ENCODE data around the gene AFAP1L2. TPM values are rescaled to one million over a fixed set of nuclear protein-coding genes. Genes with fewer than 3 reads are reported as not detected.

AFAP1L2 gene, protein sequence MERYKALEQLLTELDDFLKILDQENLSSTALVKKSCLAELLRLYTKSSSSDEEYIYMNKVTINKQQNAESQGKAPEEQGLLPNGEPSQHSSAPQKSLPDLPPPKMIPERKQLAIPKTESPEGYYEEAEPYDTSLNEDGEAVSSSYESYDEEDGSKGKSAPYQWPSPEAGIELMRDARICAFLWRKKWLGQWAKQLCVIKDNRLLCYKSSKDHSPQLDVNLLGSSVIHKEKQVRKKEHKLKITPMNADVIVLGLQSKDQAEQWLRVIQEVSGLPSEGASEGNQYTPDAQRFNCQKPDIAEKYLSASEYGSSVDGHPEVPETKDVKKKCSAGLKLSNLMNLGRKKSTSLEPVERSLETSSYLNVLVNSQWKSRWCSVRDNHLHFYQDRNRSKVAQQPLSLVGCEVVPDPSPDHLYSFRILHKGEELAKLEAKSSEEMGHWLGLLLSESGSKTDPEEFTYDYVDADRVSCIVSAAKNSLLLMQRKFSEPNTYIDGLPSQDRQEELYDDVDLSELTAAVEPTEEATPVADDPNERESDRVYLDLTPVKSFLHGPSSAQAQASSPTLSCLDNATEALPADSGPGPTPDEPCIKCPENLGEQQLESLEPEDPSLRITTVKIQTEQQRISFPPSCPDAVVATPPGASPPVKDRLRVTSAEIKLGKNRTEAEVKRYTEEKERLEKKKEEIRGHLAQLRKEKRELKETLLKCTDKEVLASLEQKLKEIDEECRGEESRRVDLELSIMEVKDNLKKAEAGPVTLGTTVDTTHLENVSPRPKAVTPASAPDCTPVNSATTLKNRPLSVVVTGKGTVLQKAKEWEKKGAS
- total RNA-seq (ENCODE audit: insufficient read depth, low replicate concordance): 23.1 TPM

DNA sequence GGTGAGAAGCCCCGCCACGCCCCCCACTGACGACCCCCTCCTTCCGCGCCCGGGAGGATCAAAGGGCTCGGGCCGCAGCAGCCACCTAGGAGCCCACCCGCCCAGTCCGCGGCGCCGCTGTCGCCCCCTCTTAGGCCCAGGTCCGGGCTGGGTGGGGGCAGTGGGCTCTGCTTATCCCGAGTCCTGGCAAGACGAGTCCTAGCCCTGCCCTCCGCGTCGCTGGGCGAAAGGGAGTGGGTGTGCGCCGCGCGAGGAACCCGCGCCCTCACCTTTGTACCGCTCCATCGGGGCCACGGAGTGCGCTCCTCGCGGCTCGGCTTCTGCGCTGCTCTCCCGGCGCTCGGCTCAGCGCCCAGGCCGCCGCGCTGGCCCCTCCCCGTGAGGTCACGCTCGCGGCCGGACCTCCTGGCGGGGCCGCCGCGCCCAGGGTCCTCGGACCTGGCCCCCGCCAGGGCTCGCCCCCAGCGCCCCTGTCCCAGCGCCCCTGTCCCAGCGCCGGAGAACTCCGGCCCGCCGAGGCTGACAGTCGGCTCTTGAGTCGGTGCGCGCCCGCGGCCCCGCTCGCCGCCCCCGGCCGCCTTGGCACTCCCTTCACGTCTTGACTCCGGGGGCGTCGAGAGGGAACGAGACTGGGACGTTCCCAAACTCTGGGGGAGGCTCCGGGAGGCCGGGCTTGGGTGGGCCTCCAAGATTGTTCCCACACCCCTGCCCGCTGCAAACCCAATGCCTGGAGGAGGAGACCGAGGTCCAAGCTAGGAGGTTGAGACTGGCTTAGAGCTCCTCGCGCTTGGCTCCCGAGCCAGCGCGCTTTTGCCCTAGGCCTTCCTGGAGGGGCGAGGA lies at the start of gene AFAP1L2:
Gene AFAP1L2 (minus strand): TSS at position 332 of the 840 bp plus-strand sequence. CDS start 47 bp downstream, at position 285.
- peak; percentile 38 for DNase-seq (ENCODE audit: low spot score)

DNA sequence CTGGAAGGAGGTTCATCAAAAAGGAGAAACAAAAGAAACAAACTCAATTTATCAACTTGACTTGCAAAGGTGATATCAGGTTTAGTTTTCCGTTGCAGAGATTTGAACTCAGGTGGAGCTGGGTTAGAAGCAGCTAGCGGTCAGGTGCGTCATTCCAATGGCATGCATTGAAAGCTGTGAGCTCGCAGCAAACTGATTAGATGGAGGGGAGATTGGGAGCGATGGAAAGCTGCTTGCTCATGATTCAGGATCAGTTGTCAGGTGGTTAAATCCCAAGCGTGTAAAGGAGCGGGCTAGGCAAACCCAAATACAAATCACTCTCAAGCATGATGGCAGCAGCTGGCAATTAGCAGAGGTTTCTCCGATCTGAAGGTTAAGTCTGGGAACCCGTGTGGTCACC lies 49.3 kb upstream of the AFAP1L2 start:
- no peak for DNase-seq (ENCODE audit: low spot score)

GRCh38 chr10:114448897-114449296 lies 44.6 kb upstream of the AFAP1L2 start:
- no peak for DNase-seq (ENCODE audit: low spot score)

GRCh38 chr10:114445332-114445731 lies 41.0 kb upstream of the AFAP1L2 start:
- DNase-seq (ENCODE audit: low spot score): no peak

GRCh38 chr10:114444819-114445218 lies 40.5 kb upstream of the AFAP1L2 start:
- DNase-seq (ENCODE audit: low spot score): no peak

DNA sequence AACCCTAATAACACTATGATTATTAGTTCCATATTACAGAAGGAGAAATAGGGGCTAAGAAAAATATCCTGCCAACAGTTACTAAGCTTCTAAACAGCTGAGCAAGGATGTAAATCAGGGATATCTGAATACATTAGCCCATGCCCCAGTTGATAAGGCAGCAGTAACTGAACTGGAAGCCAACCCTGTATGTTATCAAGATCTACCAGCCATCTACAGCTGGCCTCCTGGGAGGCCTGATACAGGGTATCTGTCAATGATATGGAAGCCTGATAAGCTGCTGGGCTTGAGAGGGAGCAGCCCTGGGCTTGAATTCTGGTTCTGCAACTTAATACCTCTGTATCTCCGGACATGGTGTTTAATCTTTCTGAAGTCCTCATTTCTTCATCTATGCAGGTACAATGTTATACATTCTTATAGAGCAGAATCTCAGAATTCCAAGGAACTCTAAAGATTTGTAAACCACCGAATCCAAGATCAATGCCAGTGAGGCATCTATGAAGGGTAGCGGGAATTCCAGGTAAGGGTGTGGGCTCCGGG lies 37.9 kb upstream of the AFAP1L2 start:
- DNase-seq (ENCODE audit: low spot score): no peak

DNA sequence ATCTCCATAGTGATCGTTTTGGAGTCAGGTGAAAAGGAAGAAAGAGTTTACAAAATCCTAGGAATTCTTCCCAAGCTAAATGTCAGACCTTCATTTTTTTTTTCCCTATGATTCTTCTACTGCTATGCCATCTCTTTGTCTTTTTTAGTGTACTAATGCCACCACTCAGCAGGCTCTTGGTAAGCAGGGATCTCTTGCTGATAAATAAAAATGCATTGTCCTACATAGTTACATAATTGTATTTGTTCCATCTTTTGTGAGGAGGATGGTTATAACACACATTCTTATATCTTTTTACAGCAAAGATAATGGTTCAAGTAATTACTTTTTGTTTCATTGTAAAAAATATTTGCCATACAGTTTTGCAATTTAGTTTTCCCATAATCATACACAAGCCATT lies 36.8 kb upstream of the AFAP1L2 start:
- no peak for DNase-seq (ENCODE audit: low spot score)

GRCh38 chr10:114437473-114438292 lies 33.4 kb upstream of the AFAP1L2 start:
- DNase-seq (ENCODE audit: low spot score): no peak

DNA sequence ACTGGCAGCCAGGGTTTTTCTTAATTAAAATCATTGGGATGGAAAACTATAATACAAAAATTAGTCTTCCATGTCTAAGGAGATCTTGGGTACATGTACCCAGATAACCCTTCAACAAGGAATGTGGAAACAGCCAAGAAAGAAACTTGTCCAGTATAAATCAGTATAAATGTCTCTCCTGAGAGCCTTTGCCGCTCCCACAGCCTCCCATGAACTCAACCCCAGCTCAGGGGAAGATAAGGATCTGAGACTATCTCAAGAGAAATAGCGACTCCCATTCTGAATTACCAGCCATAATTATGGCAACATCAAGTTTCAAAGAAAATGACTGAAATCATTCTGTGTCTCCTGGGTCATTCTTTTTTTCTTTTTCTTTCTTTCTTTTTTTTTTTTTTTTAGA lies 32.6 kb upstream of the AFAP1L2 start:
- no peak for DNase-seq (ENCODE audit: low spot score)

DNA sequence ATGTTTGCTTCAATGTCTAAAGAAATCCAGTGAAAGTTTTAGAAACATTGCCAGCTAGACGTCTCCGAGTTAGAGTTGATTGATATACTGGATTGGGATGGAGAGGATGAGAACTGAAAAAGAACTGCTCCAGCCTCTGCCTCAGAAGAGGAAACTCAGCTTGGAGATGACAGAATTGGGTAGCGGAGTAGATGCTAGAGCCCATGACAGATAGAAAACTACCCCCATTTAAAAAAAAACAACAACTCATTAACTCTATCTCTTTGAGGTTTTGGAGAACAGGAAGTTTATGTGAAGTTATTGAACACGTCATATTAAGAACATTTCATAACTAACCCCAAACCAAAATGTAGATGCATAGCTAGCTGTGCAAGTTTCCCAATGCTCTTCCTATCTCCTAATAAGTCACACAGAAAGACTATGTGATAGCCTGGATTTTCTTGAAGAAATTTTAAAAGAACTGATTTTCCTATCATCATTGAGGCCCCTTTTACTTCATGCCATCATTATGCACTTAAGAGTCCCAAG lies 28.3 kb upstream of the AFAP1L2 start:
- no peak for DNase-seq (ENCODE audit: low spot score)

DNA sequence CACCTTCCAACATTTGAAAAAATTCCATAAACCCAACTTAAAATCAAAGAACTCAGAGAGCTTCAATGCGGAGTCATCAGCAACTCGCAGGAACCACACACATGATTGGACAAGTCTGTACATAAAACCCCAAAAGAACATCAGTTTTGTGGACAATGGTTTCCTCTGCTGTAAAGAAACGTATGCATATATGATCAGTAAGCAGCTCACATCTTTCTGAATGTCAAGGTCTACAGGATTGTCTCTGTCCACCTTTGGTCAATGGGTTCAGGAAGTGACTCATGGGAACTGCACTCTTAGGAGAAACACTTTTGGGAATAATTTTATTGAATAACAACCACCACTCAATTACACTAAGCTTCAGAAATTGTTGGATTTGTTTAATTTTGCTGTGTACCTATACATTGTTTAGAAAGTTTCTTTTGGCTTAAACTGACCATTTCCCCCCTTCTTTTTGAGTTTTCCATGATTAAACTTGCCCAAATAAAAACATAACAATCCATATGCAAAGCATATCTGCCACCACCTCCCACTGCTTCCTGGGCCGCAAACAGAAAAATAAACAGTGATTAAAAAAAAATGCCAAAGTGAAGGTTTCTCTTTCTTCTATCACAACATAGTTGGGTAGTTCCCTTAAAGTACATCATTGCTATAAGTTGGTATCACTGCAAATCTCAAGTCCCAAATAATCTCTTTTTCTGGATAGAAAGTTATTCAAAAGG lies 27.3 kb upstream of the AFAP1L2 start:
- DNase-seq (ENCODE audit: low spot score): no peak

- DNase-seq (ENCODE audit: low spot score): no peak
These were observed 26.5 kb upstream of the AFAP1L2 start for GRCh38 chr10:114430688-114431413.

DNA sequence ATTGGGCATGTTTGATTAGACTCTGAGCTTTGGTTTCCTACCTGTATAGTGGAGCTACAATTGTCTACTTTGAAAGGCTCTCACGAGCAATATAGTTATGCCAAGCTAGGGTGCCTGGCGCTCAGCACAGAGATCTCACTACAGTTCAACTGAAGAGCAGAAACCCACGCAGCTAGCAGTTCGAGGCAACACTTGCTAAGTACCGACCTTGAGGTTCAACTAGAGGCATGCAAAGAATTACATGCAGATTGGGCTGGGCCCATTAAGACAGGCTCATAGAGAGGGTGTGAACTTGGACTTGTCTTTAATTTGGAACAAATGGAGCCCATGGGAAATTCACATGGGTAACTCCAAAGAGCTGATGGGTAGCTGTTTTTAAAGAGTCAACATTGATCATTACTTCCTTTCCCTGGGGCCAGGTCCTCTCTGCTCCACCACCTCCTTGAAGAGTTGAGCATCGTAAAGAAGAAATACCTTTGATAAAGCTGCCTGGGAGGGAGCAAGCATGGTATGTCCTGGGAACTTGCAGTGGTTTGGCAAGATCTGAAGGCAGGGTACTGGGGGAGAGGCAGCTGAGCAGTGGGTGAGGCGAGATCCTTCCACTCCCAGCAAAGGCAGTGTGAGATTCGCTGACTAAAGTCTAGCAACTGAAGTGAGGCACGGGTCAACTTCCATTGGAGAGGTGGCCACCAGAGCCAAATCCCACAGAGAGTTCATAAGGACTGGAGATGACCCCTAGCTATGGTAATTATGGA lies 25.5 kb upstream of the AFAP1L2 start:
- no peak for DNase-seq (ENCODE audit: low spot score)

- DNase-seq (ENCODE audit: low spot score): no peak
These were observed 23.0 kb upstream of the AFAP1L2 start for GRCh38 chr10:114427124-114427852.

DNA sequence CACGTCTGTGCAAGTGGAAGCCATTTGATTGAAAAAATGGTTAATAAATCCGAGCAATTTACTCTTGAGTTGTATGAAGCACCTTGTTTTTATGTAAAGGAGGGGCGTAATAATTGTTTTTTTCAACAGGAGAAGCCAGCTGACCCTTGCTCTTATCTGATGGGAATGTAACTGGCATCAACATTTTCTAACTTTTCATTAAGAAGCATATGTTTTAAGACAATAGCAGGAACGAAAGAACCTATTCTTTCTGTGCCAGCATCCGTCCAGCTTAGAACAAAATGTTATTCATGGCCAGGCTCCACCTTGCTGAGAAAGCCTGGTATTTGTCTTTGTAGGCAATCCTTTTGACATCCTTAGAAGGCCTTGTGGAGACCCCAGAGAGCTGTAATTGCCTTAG lies 22.2 kb upstream of the AFAP1L2 start:
- DNase-seq (ENCODE audit: low spot score): no peak

DNA sequence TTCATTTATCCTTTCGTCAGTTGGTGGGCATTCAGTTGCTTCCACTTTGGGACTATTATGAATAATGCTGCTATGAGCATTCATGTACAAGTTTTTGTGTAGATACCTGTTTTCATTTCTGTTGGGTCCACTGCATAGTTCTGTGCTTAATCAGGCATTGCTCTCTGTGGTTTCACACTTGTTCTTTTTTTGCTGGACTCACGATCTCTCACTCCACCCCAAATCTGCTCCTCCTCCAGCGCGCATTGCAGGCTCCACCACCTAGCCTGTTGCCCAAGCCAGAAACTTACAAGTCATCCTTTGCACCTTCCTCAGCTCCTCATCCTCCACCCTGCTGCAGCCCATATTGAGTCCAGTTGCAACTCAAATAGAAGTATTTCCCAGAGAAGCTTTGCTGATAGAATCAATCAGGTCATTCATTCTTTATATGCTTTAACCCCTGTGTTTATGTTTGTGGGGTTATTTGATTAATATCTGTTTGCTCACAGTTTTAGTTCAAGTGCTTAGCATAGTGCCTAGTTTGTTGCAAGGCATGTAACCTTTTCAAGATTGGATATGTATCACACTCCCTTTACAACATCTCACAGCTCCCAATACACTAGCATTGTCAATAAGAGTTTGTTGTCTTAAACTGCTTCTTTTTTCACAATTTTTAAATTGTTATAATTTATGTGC lies 16.6 kb upstream of the AFAP1L2 start:
- DNase-seq (ENCODE audit: low spot score): no peak

- no peak for DNase-seq (ENCODE audit: low spot score)
These were observed 13.8 kb upstream of the AFAP1L2 start for GRCh38 chr10:114418109-114418508.

Data from umbilical cord (tissue), 2 donors.